Thyroid gland (tissue), 4 donors: ENCODE results near the gene PEPD.

Experiments used
- POLR2A ChIP-seq, 2 donors: fragments of 450-650 bp; IDR thresholded peaks; one replicate each; pipeline ENCODE4 v1.6.1; 2017; ENCODE audit warnings: antibody characterized with exemption in 2 of 2, mild to moderate bottlenecking in 2 of 2, moderate library complexity in 1 of 2
- TF ChIP-seq, protein P1 (sequence below), 6 experiments: fragments of 200-600 bp in 3 of 6; fragments of 450-650 bp in 3 of 6; sonication (generic) in 3 of 6; IDR thresholded peaks; one replicate each; pipeline ENCODE4 v1.5.1; 2016 to 2019; ENCODE audit warnings: antibody characterized with exemption in 6 of 6, mild to moderate bottlenecking in 2 of 6, inconsistent platforms in 1 of 6, moderate library complexity in 1 of 6

DNA sequence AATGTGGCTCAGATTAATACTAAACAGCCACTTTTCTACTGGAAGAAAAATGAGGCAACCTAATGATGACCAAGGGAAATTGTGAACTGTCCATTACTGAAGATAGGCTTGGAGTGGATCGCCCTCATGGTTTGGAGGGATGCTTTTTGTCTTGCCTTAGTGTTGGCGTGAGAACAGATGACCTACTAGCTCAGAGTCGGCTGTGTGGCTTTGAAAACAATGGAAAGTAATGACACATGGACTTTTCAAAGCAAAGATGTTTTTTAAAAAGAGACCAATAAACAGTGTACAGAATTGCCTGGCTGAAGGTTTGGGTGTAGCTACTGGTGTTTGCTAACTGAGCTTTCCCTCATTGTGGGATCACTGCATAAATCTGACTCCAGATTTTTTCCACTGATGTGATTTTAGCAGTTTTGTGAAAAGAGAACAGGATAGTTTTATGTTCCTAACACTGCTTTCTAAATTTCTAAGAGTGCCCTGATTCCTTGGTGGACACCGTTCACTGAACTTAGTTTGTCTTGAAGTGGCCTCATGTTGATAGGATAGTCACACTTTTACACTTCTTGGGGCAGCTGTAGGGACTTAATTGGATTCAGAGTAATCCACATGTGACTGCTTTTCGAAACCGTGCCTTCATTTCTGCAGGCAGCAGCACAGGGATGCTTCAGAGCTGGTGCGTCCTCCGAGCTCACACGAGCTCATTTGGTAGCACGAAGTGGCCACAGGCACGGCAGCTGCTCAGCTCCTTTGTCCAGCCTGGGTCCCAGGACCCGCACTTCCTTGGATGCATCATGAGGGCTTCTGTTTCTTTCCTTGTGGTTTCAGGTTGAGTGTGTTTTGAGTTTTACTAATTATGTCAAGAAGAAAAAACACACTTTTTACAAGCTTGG, 143.8 kb downstream of the PEPD start:
- TF ChIP-seq, protein P1, sequence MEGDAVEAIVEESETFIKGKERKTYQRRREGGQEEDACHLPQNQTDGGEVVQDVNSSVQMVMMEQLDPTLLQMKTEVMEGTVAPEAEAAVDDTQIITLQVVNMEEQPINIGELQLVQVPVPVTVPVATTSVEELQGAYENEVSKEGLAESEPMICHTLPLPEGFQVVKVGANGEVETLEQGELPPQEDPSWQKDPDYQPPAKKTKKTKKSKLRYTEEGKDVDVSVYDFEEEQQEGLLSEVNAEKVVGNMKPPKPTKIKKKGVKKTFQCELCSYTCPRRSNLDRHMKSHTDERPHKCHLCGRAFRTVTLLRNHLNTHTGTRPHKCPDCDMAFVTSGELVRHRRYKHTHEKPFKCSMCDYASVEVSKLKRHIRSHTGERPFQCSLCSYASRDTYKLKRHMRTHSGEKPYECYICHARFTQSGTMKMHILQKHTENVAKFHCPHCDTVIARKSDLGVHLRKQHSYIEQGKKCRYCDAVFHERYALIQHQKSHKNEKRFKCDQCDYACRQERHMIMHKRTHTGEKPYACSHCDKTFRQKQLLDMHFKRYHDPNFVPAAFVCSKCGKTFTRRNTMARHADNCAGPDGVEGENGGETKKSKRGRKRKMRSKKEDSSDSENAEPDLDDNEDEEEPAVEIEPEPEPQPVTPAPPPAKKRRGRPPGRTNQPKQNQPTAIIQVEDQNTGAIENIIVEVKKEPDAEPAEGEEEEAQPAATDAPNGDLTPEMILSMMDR (IDR thresholded peaks at IDR 0.05): no peak
- no peak for TF ChIP-seq POLR2A (IDR thresholded peaks at IDR 0.05)
